CD4-positive, alpha-beta T cell (primary cell): ENCODE data around the gene SETBP1. TPM values are rescaled to one million over a fixed set of nuclear protein-coding genes. Genes with fewer than 3 reads are reported as not detected.

Experiments used
- ATAC-seq: fragments of 200-7000 bp; cut with Tn5 transposase; one replicate; pipeline ENCODE4 v1.10.0; 2022; ENCODE audit warnings: mild to moderate bottlenecking; ENCODE audit not compliant: poor library complexity
- CTCF ChIA-PET: fragments of 350-600 bp; sonication (Branson Sonifier 250); formaldehyde crosslinking; loops from one replicate; lab custom pipeline; 2021; ENCODE audit warnings: antibody characterized with exemption, inconsistent platforms; lab: Charles Lee
- POLR2A ChIA-PET: fragments of 350-600 bp; sonication (Branson Sonifier 250); formaldehyde crosslinking; loops from one replicate; lab custom pipeline; 2021; ENCODE audit warnings: antibody characterized with exemption, inconsistent platforms; lab: Charles Lee
- DNase-seq, 14 experiments: peaks; one replicate each; pipeline ENCODE4 v3.0.0-alpha.2; 2013 to 2020; ENCODE audit warnings: mixed read lengths in 2 of 14
- H3K27ac ChIP-seq, 2 donors: one replicate each; pipeline versions ENCODE4 v1.5.1 to v1.7.0; 2013; ENCODE audit warnings: low read length in 2 of 2, low read depth in 1 of 2, mild to moderate bottlenecking in 1 of 2
- H3K27me3 ChIP-seq, 2 experiments: 1 replicate in 1 of 2; 2 replicates in 1 of 2; pipeline versions ENCODE4 v1.6.1 to v1.7.0; 2013; ENCODE audit warnings: low read length in 2 of 2, control low read depth in 1 of 2, mild to moderate bottlenecking in 1 of 2, moderate library complexity in 1 of 2; ENCODE audit not compliant: insufficient read depth in 2 of 2, control insufficient read depth in 1 of 2
- H3K36me3 ChIP-seq: one replicate; pipeline ENCODE4 v1.6.1; 2013; ENCODE audit warnings: low read length, control low read depth; ENCODE audit not compliant: insufficient read depth
- H3K4me1 ChIP-seq: one replicate; pipeline ENCODE4 v1.6.1; 2013; ENCODE audit warnings: low read length, control low read depth; ENCODE audit not compliant: insufficient read depth
- H3K4me3 ChIP-seq: one replicate; pipeline ENCODE4 v1.5.1; 2013; ENCODE audit warnings: mild to moderate bottlenecking, low read length, moderate library complexity
- H3K9me3 ChIP-seq, 2 experiments: 1 replicate in 1 of 2; 2 replicates in 1 of 2; pipeline versions ENCODE4 v1.6.1 to v1.7.0; 2013; ENCODE audit warnings: low read length in 2 of 2, mild to moderate bottlenecking in 2 of 2, control low read depth in 1 of 2, moderate library complexity in 1 of 2; ENCODE audit not compliant: control insufficient read depth in 1 of 2, insufficient read depth in 1 of 2
- H3K27ac Mint-ChIP-seq: one replicate; pipeline ENCODE4 v1.8.0; 2020; ENCODE audit warnings: mixed read lengths
- H3K27me3 Mint-ChIP-seq: one replicate; pipeline ENCODE4 v1.8.0; 2021; ENCODE audit warnings: mixed read lengths
- H3K36me3 Mint-ChIP-seq: one replicate; pipeline ENCODE4 v1.8.0; 2021; ENCODE audit warnings: low read depth, mixed read lengths
- H3K4me1 Mint-ChIP-seq: one replicate; pipeline ENCODE4 v1.8.0; 2021; ENCODE audit warnings: low read depth, mixed read lengths
- H3K4me3 Mint-ChIP-seq: one replicate; pipeline ENCODE4 v1.8.0; 2020; ENCODE audit warnings: mild to moderate bottlenecking, mixed read lengths
- H3K9me3 Mint-ChIP-seq: one replicate; pipeline ENCODE4 v1.8.0; 2020; ENCODE audit warnings: mixed read lengths
- CTCF ChIP-seq: fragments of 200-600 bp; IDR thresholded peaks from one replicate; pipeline ENCODE4 v1.8.0; 2022; ENCODE audit warnings: antibody characterized with exemption, mild to moderate bottlenecking
- intact Hi-C, 2 experiments: fragments of 100-400 bp; cut with DNase I in 1 of 2; cut with micrococcal nuclease in 1 of 2; formaldehyde crosslinking; loops; one replicate each; pipeline versions ENCODE4 v1.15.1 to v1.9.0; 2023 to 2025; cut with DNase I, micrococcal nuclease
- total RNA-seq, 174 experiments: library from RNA in 2 of 174; stranded (reverse) in 2 of 174; gene quantifications; one replicate each; pipeline ENCODE4 v1.2.3 and lab custom pipeline; 2021 to 2026

The SETBP1 gene
- total RNA-seq, 2 experiments from 2014 or later: 0.25 to 0.41 TPM

DNA sequence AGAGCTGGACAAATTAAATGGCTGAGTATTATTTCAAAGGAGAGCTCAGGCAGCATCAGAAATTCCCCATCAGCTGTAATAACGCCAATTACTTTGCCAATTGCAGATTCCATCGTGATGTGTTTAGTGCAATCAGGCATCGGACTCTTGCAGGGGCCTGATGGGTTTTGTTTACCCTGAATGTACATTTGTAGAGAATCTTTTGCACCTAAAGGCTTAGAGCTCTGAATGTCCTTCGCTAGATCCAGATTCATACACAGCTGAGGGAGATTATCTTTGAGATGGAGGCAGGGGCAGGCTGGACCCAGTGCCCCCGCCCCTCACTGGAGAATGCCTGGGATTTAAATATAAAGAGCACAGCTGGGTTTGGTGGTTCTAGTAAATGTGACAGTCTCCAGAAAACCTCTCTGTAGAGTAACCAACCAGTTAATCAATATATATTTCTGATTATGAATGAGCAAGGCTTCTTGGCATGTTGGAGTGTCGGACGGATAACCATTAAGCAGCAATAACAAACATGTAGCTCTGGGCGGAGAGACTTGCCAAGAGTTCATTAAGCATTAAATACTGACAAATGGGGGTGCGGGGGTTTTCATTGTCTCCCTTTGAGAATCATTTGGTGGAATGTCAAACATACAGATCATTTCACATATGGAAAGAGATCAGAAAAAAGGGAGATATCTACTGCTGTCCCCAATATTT lies 200.9 kb downstream of the SETBP1 start:
- no peak overlapping the region for H3K4me3 ChIP-seq
- no peaks in the 10 kb centered on the region for H3K27me3 Mint-ChIP-seq
- ChIA-PET POLR2A (no interaction called here), CTCF (no interaction called here)
- H3K4me1 ChIP-seq: no peaks in the 10 kb centered on the region
- no peak overlapping the region for H3K27ac ChIP-seq
- H3K36me3 ChIP-seq: no peaks in the 10 kb centered on the region
- no peaks in the 10 kb centered on the region for H3K36me3 Mint-ChIP-seq
- H3K27me3 ChIP-seq: no peaks in the 10 kb centered on the region
- H3K4me1 Mint-ChIP-seq: no peaks in the 10 kb centered on the region
- DNase-seq: no peak
- H3K27ac Mint-ChIP-seq: no peak overlapping the region
- no peak overlapping the region for H3K4me3 Mint-ChIP-seq
- no peak for ATAC-seq
- H3K9me3 Mint-ChIP-seq: no peaks in the 10 kb centered on the region
- no peaks in the 10 kb centered on the region for H3K9me3 ChIP-seq
- intact Hi-C loops: no loop called here
- TF ChIP-seq CTCF: no peak

DNA sequence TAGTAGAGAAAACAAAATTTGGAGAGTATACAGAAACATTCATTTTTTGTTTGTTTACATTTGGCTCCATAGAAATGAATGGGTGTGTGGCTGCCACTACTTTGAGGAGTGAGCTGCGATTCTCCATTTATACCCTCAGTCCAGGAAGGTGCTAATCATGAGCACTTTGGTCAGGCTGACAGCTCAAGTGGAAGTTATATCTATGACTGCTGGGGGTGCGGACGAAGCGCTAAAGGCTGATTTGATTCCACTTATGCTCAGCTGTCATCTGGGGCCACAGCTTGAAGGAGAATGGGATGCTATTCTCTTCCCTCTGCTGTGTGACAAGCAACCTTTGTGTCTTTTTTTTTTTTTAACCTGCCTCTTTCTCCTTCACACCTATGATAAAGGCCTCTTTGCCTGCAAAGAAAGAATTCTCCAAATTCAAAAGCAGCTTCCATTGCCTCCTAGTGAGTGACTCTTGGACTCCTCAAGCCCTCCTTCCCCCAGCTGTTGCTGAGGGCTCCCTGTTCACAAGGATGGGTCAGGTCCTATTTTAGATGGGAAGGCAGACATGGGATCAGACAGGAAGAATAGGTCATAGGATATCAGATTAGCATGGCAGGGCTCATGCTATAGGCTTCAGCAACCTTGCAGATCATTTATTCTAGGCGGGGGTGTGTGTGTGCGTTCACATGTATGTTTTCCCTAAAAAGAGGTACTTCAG lies 201.6 kb downstream of the SETBP1 start:
- no peaks in the 10 kb centered on the region for H3K36me3 ChIP-seq
- H3K27me3 ChIP-seq: no peaks in the 10 kb centered on the region
- H3K4me3 Mint-ChIP-seq: no peak overlapping the region
- no peaks in the 10 kb centered on the region for H3K4me1 Mint-ChIP-seq
- ChIA-PET POLR2A (no interaction called here), CTCF (no interaction called here)
- no peak overlapping the region for H3K27ac ChIP-seq
- H3K27me3 Mint-ChIP-seq: no peaks in the 10 kb centered on the region
- TF ChIP-seq CTCF: no peak
- ATAC-seq (no peak), DNase-seq (no peak)
- H3K9me3 ChIP-seq: no peaks in the 10 kb centered on the region
- H3K27ac Mint-ChIP-seq: no peak overlapping the region
- H3K36me3 Mint-ChIP-seq: no peaks in the 10 kb centered on the region
- intact Hi-C loops: no loop called here
- H3K4me3 ChIP-seq: no peak overlapping the region
- no peaks in the 10 kb centered on the region for H3K4me1 ChIP-seq
- H3K9me3 Mint-ChIP-seq: no peaks in the 10 kb centered on the region

DNA sequence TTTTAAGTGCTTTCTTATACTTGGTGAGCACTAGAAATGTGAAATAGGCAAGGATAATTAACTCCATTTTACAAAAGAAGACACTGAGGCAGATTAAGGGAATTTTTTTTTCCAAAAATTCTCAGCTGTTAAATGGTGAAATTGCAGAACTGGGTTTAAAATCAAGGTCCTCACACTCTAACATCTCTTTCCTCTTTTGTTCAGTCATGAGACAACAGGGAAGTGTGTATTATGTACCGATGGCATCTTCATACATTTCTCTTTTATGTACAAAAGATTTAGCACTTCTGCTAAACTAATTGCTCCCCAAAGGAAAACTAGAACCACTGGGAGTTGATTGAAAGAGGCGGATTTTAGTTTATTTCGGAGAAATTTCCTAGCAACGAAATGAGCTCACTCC lies 203.0 kb downstream of the SETBP1 start:
- no peaks in the 10 kb centered on the region for H3K4me1 Mint-ChIP-seq
- intact Hi-C loops: no loop called here
- H3K36me3 Mint-ChIP-seq: no peaks in the 10 kb centered on the region

More for the DNA sequence above, 203.0 kb downstream of the SETBP1 start:
- H3K36me3 ChIP-seq: no peaks in the 10 kb centered on the region
- H3K27ac ChIP-seq: no peak overlapping the region
- ATAC-seq (no peak), DNase-seq (no peak)
- no peaks in the 10 kb centered on the region for H3K9me3 Mint-ChIP-seq
- H3K27me3 Mint-ChIP-seq: no peaks in the 10 kb centered on the region
- no peaks in the 10 kb centered on the region for H3K27me3 ChIP-seq
- POLR2A ChIA-PET: no interaction called here
- no peak overlapping the region for H3K4me3 Mint-ChIP-seq
- no peaks in the 10 kb centered on the region for H3K4me1 ChIP-seq
- no peak for TF ChIP-seq CTCF
- no peak overlapping the region for H3K27ac Mint-ChIP-seq
- no peak overlapping the region for H3K4me3 ChIP-seq
- no peaks in the 10 kb centered on the region for H3K9me3 ChIP-seq
- CTCF ChIA-PET: no interaction called here
